HepG2 (cell line): ENCODE results near the gene AIF1. TPM values are rescaled to one million over a fixed set of nuclear protein-coding genes. Genes with fewer than 3 reads are reported as not detected.

Experiments
- ATAC-seq: fragments of 200-7000 bp; cut with Tn5 transposase; 3 replicates; pipeline ENCODE4 v1.9.1; 2020; ENCODE audit warnings: mild to moderate bottlenecking, moderate library complexity
- BruUV-seq: library from RNA; stranded (reverse); fragments of 400-500 nt; replicated peaks from 2 replicates; lab custom pipeline; 2021; lab: Mats Ljungman, UMichigan
- CTCF ChIA-PET: fragments of 300-600 bp; formaldehyde crosslinking; extraction: SDS; loops from one replicate; lab custom pipeline; 2021; ENCODE audit warnings: low total read pairs, inconsistent platforms, low intra/inter-chr PET ratio; lab: Yijun Ruan, JAX
- POLR2A ChIA-PET: fragments of 350-600 bp; sonication (Branson Sonifier 250); formaldehyde crosslinking; loops from one replicate; lab custom pipeline; 2020; ENCODE audit warnings: antibody characterized with exemption, inconsistent platforms; lab: Yijun Ruan, JAX
- DNase-seq: peaks from one replicate; pipeline ENCODE4 v3.0.0-alpha.2; 2015; ENCODE audit warnings: low spot score
- FAIRE-seq: peaks from 3 replicates; lab custom pipeline; 2011; peaks lifted over from hg19 to GRCh38; lab: Jason Lieb, UNC
- H2AFZ ChIP-seq: one replicate; pipeline ENCODE4 v1.6.1; 2011; ENCODE audit warnings: low read length, inconsistent platforms
- H3K27ac ChIP-seq: fragments of 300-600 bp; 3 replicates; pipeline ENCODE4 v1.8.0; 2011; ENCODE audit warnings: mixed run types, mild to moderate bottlenecking, mixed read lengths, low read length, inconsistent platforms; ENCODE audit not compliant: insufficient read depth; ENCODE audit errors: extremely low read length
- H3K27me3 ChIP-seq, 2 experiments: fragments of 200-600 bp in 1 of 2; 2 replicates in 1 of 2; 3 replicates in 1 of 2; pipeline versions ENCODE4 v1.6.0 to v1.8.0; 2011; ENCODE audit warnings: low read length in 2 of 2, mild to moderate bottlenecking in 2 of 2, moderate library complexity in 2 of 2, inconsistent platforms in 1 of 2; ENCODE audit not compliant: insufficient read depth in 2 of 2, control insufficient read depth in 1 of 2
- H3K36me3 ChIP-seq, 2 experiments: fragments of 200-600 bp in 1 of 2; replicated peaks in 1 of 2; 2 replicates in 1 of 2; 3 replicates in 1 of 2; pipeline versions ENCODE4 v1.5.1 to v1.8.0; 2011; ENCODE audit warnings: low read length in 2 of 2, inconsistent platforms in 1 of 2; ENCODE audit not compliant: insufficient read depth in 2 of 2, control insufficient read depth in 1 of 2
- H3K4me1 ChIP-seq: 2 replicates; pipeline ENCODE4 v1.5.1; 2012; ENCODE audit warnings: low read length, inconsistent platforms; ENCODE audit not compliant: insufficient read depth
- H3K4me2 ChIP-seq: 2 replicates; pipeline ENCODE4 v1.6.0; 2011; ENCODE audit warnings: low read depth, low read length, inconsistent platforms
- H3K4me3 ChIP-seq, 3 experiments: fragments of 200-600 bp in 1 of 3; sonication (generic), shearing (Covaris generic) in 1 of 3; replicated peaks in 1 of 3; 2 replicates each; pipeline ENCODE4 v1.5.1; 2011 to 2016; ENCODE audit warnings: low read length in 3 of 3, inconsistent platforms in 2 of 3, low read depth in 2 of 3, mild to moderate bottlenecking in 2 of 3, control low read depth in 1 of 3, mixed read lengths in 1 of 3; ENCODE audit not compliant: insufficient read depth in 1 of 3
- H3K79me2 ChIP-seq: one replicate; pipeline ENCODE4 v1.6.1; 2011; ENCODE audit warnings: low read length, inconsistent platforms; ENCODE audit not compliant: insufficient read depth
- H3K9ac ChIP-seq: 2 replicates; pipeline ENCODE4 v1.6.0; 2011; ENCODE audit warnings: mild to moderate bottlenecking, low read depth, low read length, inconsistent platforms; ENCODE audit not compliant: insufficient read depth
- H3K9me3 ChIP-seq: 2 replicates; pipeline ENCODE4 v1.5.1; 2012; ENCODE audit warnings: mild to moderate bottlenecking, low read length
- H4K20me1 ChIP-seq: 2 replicates; pipeline ENCODE4 v1.6.0; 2011; ENCODE audit warnings: inconsistent platforms, mild to moderate bottlenecking, low read length, moderate library complexity; ENCODE audit not compliant: insufficient read depth
- E2F1 ChIP-seq: sonication (generic); formaldehyde crosslinking; IDR thresholded peaks from 2 replicates; pipeline ENCODE4 v1.5.0; 2020; ENCODE audit warnings: missing genetic modification reagents
- EHMT2 ChIP-seq: fragments of 200-600 bp; sonication (generic); IDR thresholded peaks from 2 replicates; pipeline ENCODE4 v1.7.0; 2017; ENCODE audit warnings: antibody characterized with exemption, low read depth, low read length, borderline replicate concordance
- HDAC1 ChIP-seq: sonication (generic); formaldehyde crosslinking; IDR thresholded peaks from 2 replicates; pipeline ENCODE4 v1.5.1; 2020; ENCODE audit warnings: mild to moderate bottlenecking, missing genetic modification reagents
- HDAC2 ChIP-seq: sonication (generic); formaldehyde crosslinking; IDR thresholded peaks from 2 replicates; pipeline ENCODE4 v1.4.0; 2020; ENCODE audit warnings: missing genetic modification reagents
- HNF1B ChIP-seq: sonication (generic); formaldehyde crosslinking; IDR thresholded peaks from 2 replicates; pipeline ENCODE4 v1.5.1; 2020; ENCODE audit warnings: mild to moderate bottlenecking, moderate library complexity, missing genetic modification reagents
- REXO4 ChIP-seq: sonication (generic); formaldehyde crosslinking; IDR thresholded peaks from 2 replicates; pipeline ENCODE4 v1.8.0; 2022; ENCODE audit warnings: missing genetic modification reagents, mild to moderate bottlenecking, borderline replicate concordance
- RFXAP ChIP-seq: sonication (generic); formaldehyde crosslinking; IDR thresholded peaks from 2 replicates; pipeline ENCODE4 v1.4.0; 2020; ENCODE audit warnings: missing genetic modification reagents, borderline replicate concordance
- SMAD3 ChIP-seq: sonication (generic); formaldehyde crosslinking; IDR thresholded peaks from 2 replicates; pipeline ENCODE4 v1.4.0; 2020; ENCODE audit warnings: missing genetic modification reagents
- SNAI1 ChIP-seq: sonication (generic); formaldehyde crosslinking; IDR thresholded peaks from 2 replicates; pipeline ENCODE4 v1.5.0; 2020; ENCODE audit warnings: mild to moderate bottlenecking, missing genetic modification reagents, borderline replicate concordance
- SNAPC5 ChIP-seq: sonication (generic); formaldehyde crosslinking; IDR thresholded peaks from 2 replicates; pipeline ENCODE4 v1.8.1; 2023; ENCODE audit warnings: mild to moderate bottlenecking, missing genetic modification reagents, borderline replicate concordance
- THAP9 ChIP-seq: sonication (generic); formaldehyde crosslinking; IDR thresholded peaks from 2 replicates; pipeline ENCODE4; 2020; ENCODE audit warnings: missing genetic modification reagents, mild to moderate bottlenecking, borderline replicate concordance
- TP53 ChIP-seq: sonication (generic); formaldehyde crosslinking; conservative IDR thresholded peaks from 2 replicates; pipeline ENCODE4 v1.4.0; 2020; ENCODE audit warnings: missing genetic modification reagents
- ZFAT ChIP-seq: sonication (generic); formaldehyde crosslinking; conservative IDR thresholded peaks from 2 replicates; pipeline ENCODE4 v1.8.1; 2023; ENCODE audit warnings: missing genetic modification reagents, inconsistent platforms
- ZFY ChIP-seq: sonication (generic); formaldehyde crosslinking; IDR thresholded peaks from 2 replicates; pipeline ENCODE4 v1.4.0; 2020; ENCODE audit warnings: missing genetic modification reagents
- ZNF274 ChIP-seq: sonication (generic); formaldehyde crosslinking; IDR thresholded peaks from 2 replicates; pipeline ENCODE4 v1.5.1; 2020; ENCODE audit warnings: mild to moderate bottlenecking, missing genetic modification reagents
- ZNF720 ChIP-seq: sonication (generic); formaldehyde crosslinking; IDR thresholded peaks from 2 replicates; pipeline ENCODE4 v1.4.0; 2020; ENCODE audit warnings: missing genetic modification reagents
- ZNF724P ChIP-seq: sonication (generic); formaldehyde crosslinking; IDR thresholded peaks from 2 replicates; pipeline ENCODE4 v1.8.0; 2022; ENCODE audit warnings: missing genetic modification reagents, borderline replicate concordance
- WGBS: methylation state at CpG from one replicate; pipeline ENCODE4 v1.1.6; 2017; ENCODE audit warnings: low lambda C conversion rate; 5-methylcytosine and 5-hydroxymethylcytosine counted together
- in situ Hi-C: cut with HindIII; loops from 2 replicates; pipeline ENCODE4 v1.10.0; 2017; ENCODE audit warnings: low pct_unique_long_range_greater_than_20kb; ENCODE audit not compliant: extremely low pct_ligation_motif_present
- intact Hi-C: fragments of 100-400 bp; cut with micrococcal nuclease; formaldehyde crosslinking; loops from one replicate; pipeline ENCODE4 v1.10.0; 2022; ENCODE audit not compliant: unreplicated experiment
- polyA plus RNA-seq, 8 experiments: library from polyadenylated mRNA; depleted of rRNA in 3 of 8; stranded (reverse) in 7 of 8; unstranded in 1 of 8; fragments of >200 nt; fragmentation: Illumina TruSeq in 4 of 8; extraction: Trizol in 4 of 8; gene quantifications; 2 replicates each; pipeline versions ENCODE4 v1.2.1 to v1.2.3, GENCODE V29; 2011 to 2016; ENCODE audit warnings: low read depth in 4 of 8, missing spikeins in 1 of 8, mixed read lengths in 1 of 8; ENCODE audit not compliant: insufficient read depth in 1 of 8
- total RNA-seq, 5 experiments: library from RNA; depleted of rRNA; stranded (reverse); fragments of >200 nt; fragmentation: Illumina TruSeq; extraction: Trizol; gene quantifications; 2 replicates each; pipeline ENCODE4 v1.2.3, GENCODE V29; 2016; ENCODE audit warnings: low read depth in 1 of 5

Gene AIF1
- total and polyA plus RNA-seq, 2 of the 13 experiments (the other 11 are each of a cell fraction or from before 2014, with no cell fraction given): 1.5 TPM; not detected in 1

DNA sequence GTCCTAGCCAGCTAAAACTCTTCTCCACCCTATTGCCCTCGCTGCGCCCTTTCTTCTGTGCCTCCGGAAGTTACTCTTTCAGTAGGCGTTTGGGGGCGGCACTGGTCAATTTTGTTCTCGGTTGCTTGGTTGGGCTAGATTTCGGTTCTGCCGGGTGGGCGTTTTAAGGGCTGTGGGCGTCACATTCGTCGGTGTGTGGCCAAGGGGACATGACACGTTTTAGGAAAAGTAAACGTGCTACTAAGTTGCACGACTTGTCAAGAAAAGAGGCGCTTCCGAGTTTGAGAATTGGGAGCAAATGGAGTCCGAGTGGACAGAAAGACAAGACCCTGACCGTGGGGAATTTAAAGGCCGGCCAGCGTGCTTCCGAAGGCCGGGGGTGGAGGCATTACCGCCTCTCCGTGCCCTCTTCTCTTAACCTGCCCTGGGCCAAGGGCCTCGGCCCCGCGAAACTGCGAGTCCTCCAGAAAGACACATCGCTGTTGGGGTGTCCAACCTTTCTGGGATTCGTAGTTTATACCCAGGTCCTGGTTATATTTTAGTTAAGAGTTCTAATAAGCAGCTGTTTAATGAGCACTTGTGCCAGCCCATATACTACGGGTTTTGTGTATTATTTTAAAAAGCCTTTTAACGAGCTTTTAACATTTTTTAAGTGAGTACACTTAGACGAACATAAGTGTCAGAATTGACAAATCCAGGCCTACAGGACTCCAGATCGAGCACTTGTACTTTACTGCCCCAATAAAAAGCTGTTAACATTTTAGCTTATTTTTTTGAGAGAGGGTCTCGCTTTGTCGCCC lies 38.1 kb downstream of the AIF1 start:
- Histone ChIP-seq H3K36me3 (peaks cover 20 to 37% of the 10 kb centered on the region in 2 experiments), H4K20me1 (0 out of 2 replicates have a peak, but pooled peaks cover 7% of the 10 kb centered on the region), H3K4me3 (peak overlapping the region; percentile 73 to 88 (median 77)), H3K27ac (peak overlapping the region; percentile 96), H3K9me3 (no peaks in the 10 kb centered on the region), H3K4me1 (peaks cover 70% of the 10 kb centered on the region), H3K9ac (peak overlapping the region; percentile 91), H3K4me2 (peak overlapping the region; percentile 100), H3K79me2 (peaks cover 65% of the 10 kb centered on the region), H3K27me3 (no peaks in the 10 kb centered on the region; a peak in 2 of 5 replicates), H2AFZ (no peak overlapping the region)
- BruUV-seq: TSS peak; percentile 90
- ATAC-seq: peak; percentile 55
- CTCF ChIA-PET: no interaction called here
- 4% methylated on average over 36 of the region's 37 CpGs for WGBS
- no peak for FAIRE-seq
- in situ Hi-C loops (no loop called here), intact Hi-C loops (loop anchor here (1.0 to 10.0 kb wide), 3 partner anchors 7 to 108 kb away; partner anchors contain the start of genes ATP6V1G2, C6orf47, DDX39B and NFKBIL1)
- DNase-seq: peak; percentile 98
- POLR2A ChIA-PET: interaction anchor here (0.8 to 8.0 kb wide), 35 partner anchors 9 to 1318 kb away, joined by 3 to 438 read pairs (median 7); partner anchors contain the start of genes ABHD16A, AIF1, ATP6V1G2 and C6orf47
- TF ChIP-seq RFXAP (CRISPR knock-in tag) (no peak; the same call in 1 of the 2 replicates), ZNF720 (CRISPR knock-in tag) (peak; percentile 58; the same call in 1 of the 2 replicates), ZNF724P (no peak), E2F1 (CRISPR knock-in tag) (no peak), EHMT2 (no peak), HDAC1 (peak; percentile 13), ZNF274 (CRISPR knock-in tag) (no peak), SMAD3 (CRISPR knock-in tag) (no peak), ZFAT (CRISPR knock-in tag) (0 out of 2 replicates have a peak, but pooled peaks have one; percentile 52), ZFY (CRISPR knock-in tag) (peak; percentile 73), SNAI1 (peak; percentile 81; the same call in 1 of the 2 replicates), THAP9 (CRISPR knock-in tag) (no peak), REXO4 (CRISPR knock-in tag) (0 out of 2 replicates have a peak, but pooled peaks have one; percentile 9), HDAC2 (CRISPR knock-in tag) (peak; percentile 52; the same call in 1 of the 2 replicates), SNAPC5 (CRISPR knock-in tag) (0 out of 2 replicates have a peak, but pooled peaks have one; percentile 27), HNF1B (CRISPR knock-in tag) (no peak), TP53 (CRISPR knock-in tag) (0 out of 2 replicates have a peak, but pooled peaks have one; percentile 11)
